ENCODE measurements around the gene ADARB1.

Gene ADARB1

GRCh38 chr21:45060675-45061311 is 13.6 kb upstream of the ADARB1 start:
- Histone ChIP-seq H3K9me3 (no peaks in the 10 kb centered on the region; the same call in 1 of the 2 replicates), H3K27me3 (no peaks in the 10 kb centered on the region), H3K4me1 (no peaks in the 10 kb centered on the region), H3K4me3 (ENCODE audit: low read depth, low read length) (no peak overlapping the region), H3K36me3 (no peaks in the 10 kb centered on the region)
- TF ChIP-seq CTCF (IDR thresholded peaks at IDR 0.05; ENCODE audit: low read depth, low read length) = no peak
- no peak for DNase-seq

GRCh38 chr21:45064091-45064490 is 10.3 kb upstream of the ADARB1 start:
- TF ChIP-seq CTCF (IDR thresholded peaks at IDR 0.05; ENCODE audit: low read depth, low read length) = no peak
- DNase-seq = no peak
- no peaks in the 10 kb centered on the region for H3K36me3 ChIP-seq
- H3K27me3 ChIP-seq = no peaks in the 10 kb centered on the region
- peaks cover 4% of the 10 kb centered on the region; the same call in 1 of the 2 replicates for H3K4me1 ChIP-seq
- no peak overlapping the region for H3K4me3 ChIP-seq (ENCODE audit: low read depth, low read length)
- H3K9me3 ChIP-seq = no peaks in the 10 kb centered on the region; the same call in 1 of the 2 replicates

- Histone ChIP-seq H3K36me3 (no peaks in the 10 kb centered on the region), H3K9me3 (no peaks in the 10 kb centered on the region; the same call in 1 of the 2 replicates), H3K4me1 (peaks cover 4% of the 10 kb centered on the region; the same call in 1 of the 2 replicates), H3K4me3 (ENCODE audit: low read depth, low read length) (no peak overlapping the region), H3K27me3 (no peaks in the 10 kb centered on the region)
- TF ChIP-seq CTCF (IDR thresholded peaks at IDR 0.05; ENCODE audit: low read depth, low read length) = no peak
- DNase-seq = no peak
These were observed 9.6 kb upstream of the ADARB1 start for GRCh38 chr21:45064618-45065399.

GRCh38 chr21:45067462-45068285 is 6.7 kb upstream of the ADARB1 start:
- no peaks in the 10 kb centered on the region for H3K27me3 ChIP-seq
- TF ChIP-seq CTCF (IDR thresholded peaks at IDR 0.05; ENCODE audit: low read depth, low read length) = peak; percentile 15; the same call in 1 of the 2 replicates
- H3K9me3 ChIP-seq = no peaks in the 10 kb centered on the region
- DNase-seq = peak; percentile 60
- no peak overlapping the region; the same call in 1 of the 2 replicates for H3K4me3 ChIP-seq (ENCODE audit: low read depth, low read length)
- H3K36me3 ChIP-seq = no peaks in the 10 kb centered on the region
- H3K4me1 ChIP-seq = peaks cover 4% of the 10 kb centered on the region; the same call in 1 of the 2 replicates

GRCh38 chr21:45069085-45069484 is 5.3 kb upstream of the ADARB1 start:
- Histone ChIP-seq H3K9me3 (no peaks in the 10 kb centered on the region), H3K4me3 (ENCODE audit: low read depth, low read length) (no peak overlapping the region), H3K36me3 (no peaks in the 10 kb centered on the region), H3K4me1 (peaks cover 4% of the 10 kb centered on the region; the same call in 1 of the 2 replicates), H3K27me3 (no peaks in the 10 kb centered on the region)
- no peak for DNase-seq
- no peak for TF ChIP-seq CTCF (IDR thresholded peaks at IDR 0.05; ENCODE audit: low read depth, low read length)

All from BE2C (cell line).